Adrenal gland (tissue), 19 donors: ENCODE measurements around the gene ZNF814. TPM values are rescaled to one million over a fixed set of nuclear protein-coding genes. Genes with fewer than 3 reads are reported as not detected.

Experiments used
- DNase-seq, 7 donors: peaks; one replicate each; pipeline ENCODE4 v3.0.0-alpha.2; 2019 to 2020
- H3K27ac ChIP-seq, 5 donors: fragments of 200-600 bp; sonication (generic) in 4 of 5; 1 replicate in 3 of 5; 2 replicates in 2 of 5; pipeline versions ENCODE4 v1.5.1 to v1.8.0; 2016 to 2020; ENCODE audit warnings: mild to moderate bottlenecking in 1 of 5
- H3K27me3 ChIP-seq: fragments of 200-600 bp; 2 replicates; pipeline ENCODE4 v1.8.0; 2021
- H3K36me3 ChIP-seq, 2 donors: fragments of 200-600 bp; replicated peaks in 1 of 2; 1 replicate in 1 of 2; 2 replicates in 1 of 2; pipeline versions ENCODE4 v1.5.1 to v1.8.0; 2018 to 2022
- H3K4me1 ChIP-seq, 2 donors: fragments of 200-600 bp; replicated peaks in 1 of 2; 1 replicate in 1 of 2; 2 replicates in 1 of 2; pipeline versions ENCODE4 v1.5.1 to v1.8.0; 2018 to 2021
- H3K4me3 ChIP-seq, 4 donors: fragments of 200-600 bp; sonication (generic) in 3 of 4; one replicate each; pipeline ENCODE4 v1.5.1; 2016 to 2018
- H3K9me3 ChIP-seq, 3 donors: fragments of 200-600 bp; sonication (generic) in 1 of 3; replicated peaks in 1 of 3; 1 replicate in 2 of 3; 2 replicates in 1 of 3; pipeline versions ENCODE4 v1.5.1 to v1.8.0; 2016 to 2021
- POLR2A ChIP-seq, 2 donors: fragments of 450-650 bp; IDR thresholded peaks; one replicate each; pipeline ENCODE4 v1.6.1; 2017; ENCODE audit warnings: antibody characterized with exemption in 2 of 2, mild to moderate bottlenecking in 2 of 2, moderate library complexity in 1 of 2
- WGBS, 4 donors: extraction: QIAGEN DNeasy Blood & Tissue Kit in 2 of 4; methylation state at CpG; one replicate each; pipeline versions ENCODE4 v1.1.5 to v1.1.7; 2013 to 2017; 5-methylcytosine and 5-hydroxymethylcytosine counted together
- intact Hi-C, 2 donors: fragments of 100-400 bp; cut with DNase I; formaldehyde crosslinking; loops; one replicate each; pipeline versions ENCODE4 v1.14.1 to v1.15.0; 2022 to 2023
- long read RNA-seq, 10 donors: library from polyadenylated mRNA in 3 of 10; unstranded in 2 of 10; stranded (forward) in 1 of 10; transcript quantifications; one replicate each; pipeline ENCODE4 v2.0.0 and lab custom pipeline, GENCODE V29; 2021 to 2026
- polyA plus RNA-seq, 3 donors: library from polyadenylated mRNA; stranded (reverse); fragments of 200-250 nt in 2 of 3; fragments of 350-450 nt in 1 of 3; fragmentation: Illumina TruSeq in 1 of 3; extraction: RNeasy Lipid Tissue Mini Kit (QIAGEN cat#74804) in 1 of 3; gene quantifications; one replicate each; pipeline ENCODE4 v1.2.3, GENCODE V29; 2013 to 2014
- total RNA-seq, 9 donors: library from RNA; depleted of rRNA in 4 of 9; stranded (reverse); fragments of >200 nt in 4 of 9; fragments of 120-200 nt in 1 of 9; fragmentation: NEBNext Ultra II Directional in 1 of 9; extraction: Animal tissue kit (Norgen Biotek cat#: 25700) in 1 of 9; gene quantifications; one replicate each; pipeline versions ENCODE4 v1.1.0 to v1.2.4, GENCODE V29; 2013 to 2023
- TF ChIP-seq, protein P1 (sequence below), 6 experiments: fragments of 450-650 bp in 4 of 6; fragments of 200-600 bp in 2 of 6; sonication (generic) in 1 of 6; IDR thresholded peaks; 1 replicate in 5 of 6; 2 replicates in 1 of 6; pipeline versions ENCODE4 v1.5.1 to v1.8.0; 2016 to 2021; ENCODE audit warnings: antibody characterized with exemption in 6 of 6, mild to moderate bottlenecking in 2 of 6, moderate library complexity in 1 of 6
- donor health status: healthy with polysubstance abuse.
- donor health status: Bipolar disorder and iron deficiency.
- donor health status: DM: yes; HTN: yes; CAD: no.
- donor health status: DM: no; HTN: no; CAD: no.
- donor health status: DM: no; HTN: no; CAD: no.
- donor health status: DM: yes; HTN: yes; CAD: no.

Gene ZNF814
- 10 to 100 TPM in 8 of 9 donors, 1 to 10 TPM in 1; 8.1 to 37.6 (median 20.9) TPM for total RNA-seq
- 10 to 100 TPM; 20.6 to 24.3 (median 22.2) TPM for polyA plus RNA-seq
- long read RNA-seq, donor 1, transcript ZNF814-202 (1 exons, 2,277 nt): minor isoform, 7 of 19 reads
- long read RNA-seq, donor 1, transcript ZNF814-207 (1 exons, 2,496 nt): major isoform, 8 of 19 reads
- long read RNA-seq, donor 1, partial matches to known transcripts: 0 of 19 reads
- long read RNA-seq, donor 1, other reads (novel, unspliced or antisense): 0 of 19 reads
- long read RNA-seq, donor 2, transcript ZNF814-207 (1 exons, 2,496 nt): major isoform, 9 of 18 reads
- long read RNA-seq, donor 2, partial matches to known transcripts: 0 of 18 reads
- long read RNA-seq, donor 2, other reads (novel, unspliced or antisense): 0 of 18 reads
- long read RNA-seq, donor 3, partial matches to known transcripts: 0 of 11 reads
- long read RNA-seq, donor 3, other reads (novel, unspliced or antisense): 0 of 11 reads
- long read RNA-seq, donor 4, transcript ZNF814-208 (3 exons, 528 nt): major isoform, 6 of 11 reads
- long read RNA-seq, donor 4, partial matches to known transcripts: 0 of 11 reads
- long read RNA-seq, donor 4, other reads (novel, unspliced or antisense): 3 of 11 reads
- long read RNA-seq, donor 5, partial matches to known transcripts: 0 of 10 reads
- long read RNA-seq, donor 5, other reads (novel, unspliced or antisense): 8 of 10 reads
- long read RNA-seq, donor 6, partial matches to known transcripts: 0 of 6 reads
- long read RNA-seq, donor 6, other reads (novel, unspliced or antisense): 2 of 6 reads
- long read RNA-seq, donor 7, transcript ZNF814-202 (1 exons, 2,277 nt): major isoform, 5 of 10 reads
- long read RNA-seq, donor 7, partial matches to known transcripts: 0 of 10 reads
- long read RNA-seq, donor 7, other reads (novel, unspliced or antisense): 0 of 10 reads
- long read RNA-seq, donor 8, transcript ZNF814-208 (3 exons, 528 nt): major isoform, 8 of 25 reads
- long read RNA-seq, donor 8, transcript ZNF814-202 (1 exons, 2,277 nt): minor isoform, 6 of 25 reads
- long read RNA-seq, donor 8, partial matches to known transcripts: 8 of 25 reads
- long read RNA-seq, donor 8, other reads (novel, unspliced or antisense): 0 of 25 reads
- long read RNA-seq, donor 9, partial matches to known transcripts: 0 of 9 reads
- long read RNA-seq, donor 9, other reads (novel, unspliced or antisense): 0 of 9 reads
- long read RNA-seq, donor 10, transcript ZNF814-202 (1 exons, 2,277 nt): major isoform, 8 of 12 reads
- long read RNA-seq, donor 10, partial matches to known transcripts: 0 of 12 reads
- long read RNA-seq, donor 10, other reads (novel, unspliced or antisense): 0 of 12 reads

- WGBS, 4 donors: 1% methylated on average over 18 to 43 of the region's 43 CpGs
- Histone ChIP-seq H3K4me3 (peak within 1 kb of the TSS; percentile 12 to 75 (median 72)), H3K27ac (peak within 1 kb of the TSS; percentile 16 to 88 (median 58)), H3K4me1 (peaks cover 0 to 11% of the 10 kb centered on the region in 2 donors), H3K27me3 (no peaks in the 10 kb centered on the region), H3K36me3 (no peaks in the 10 kb centered on the region), H3K9me3 (no peaks in the 10 kb centered on the region)
- peak; percentile 76 to 97 (median 89) for DNase-seq
- intact Hi-C loops: no loop called here
- TF ChIP-seq, protein P1, sequence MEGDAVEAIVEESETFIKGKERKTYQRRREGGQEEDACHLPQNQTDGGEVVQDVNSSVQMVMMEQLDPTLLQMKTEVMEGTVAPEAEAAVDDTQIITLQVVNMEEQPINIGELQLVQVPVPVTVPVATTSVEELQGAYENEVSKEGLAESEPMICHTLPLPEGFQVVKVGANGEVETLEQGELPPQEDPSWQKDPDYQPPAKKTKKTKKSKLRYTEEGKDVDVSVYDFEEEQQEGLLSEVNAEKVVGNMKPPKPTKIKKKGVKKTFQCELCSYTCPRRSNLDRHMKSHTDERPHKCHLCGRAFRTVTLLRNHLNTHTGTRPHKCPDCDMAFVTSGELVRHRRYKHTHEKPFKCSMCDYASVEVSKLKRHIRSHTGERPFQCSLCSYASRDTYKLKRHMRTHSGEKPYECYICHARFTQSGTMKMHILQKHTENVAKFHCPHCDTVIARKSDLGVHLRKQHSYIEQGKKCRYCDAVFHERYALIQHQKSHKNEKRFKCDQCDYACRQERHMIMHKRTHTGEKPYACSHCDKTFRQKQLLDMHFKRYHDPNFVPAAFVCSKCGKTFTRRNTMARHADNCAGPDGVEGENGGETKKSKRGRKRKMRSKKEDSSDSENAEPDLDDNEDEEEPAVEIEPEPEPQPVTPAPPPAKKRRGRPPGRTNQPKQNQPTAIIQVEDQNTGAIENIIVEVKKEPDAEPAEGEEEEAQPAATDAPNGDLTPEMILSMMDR (IDR thresholded peaks at IDR 0.05): peak; percentile 29 to 49 (median 42)
- TF ChIP-seq POLR2A (IDR thresholded peaks at IDR 0.05): peak in 1 of 2 donors; percentile 56
Measured at GRCh38 chr19:57888560-57889231, at the start of gene ZNF814. TSS of gene ZNF814 (minus strand) at chr19:57889037. CDS start at chr19:57888802, 235 bp downstream.

DNA sequence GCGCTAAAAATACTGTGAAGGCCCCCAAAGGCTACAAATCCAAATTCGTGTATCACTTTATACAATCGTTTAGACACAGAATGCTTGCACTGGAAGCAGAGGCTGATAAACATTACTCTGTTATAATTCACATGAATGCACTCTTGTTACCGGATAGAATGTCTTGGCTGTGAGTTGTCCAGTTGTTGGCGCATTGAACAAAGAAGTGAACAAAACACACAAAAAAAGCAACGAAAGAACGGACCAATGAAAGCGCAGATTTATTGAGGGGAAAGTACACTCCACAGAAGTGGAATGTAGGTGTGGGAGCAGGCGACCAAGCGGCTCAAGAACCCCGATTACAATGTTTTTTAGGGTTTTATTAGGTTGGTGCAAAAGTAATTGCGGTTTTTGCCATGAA lies 46.9 kb upstream of the ZNF814 start:
- no peak for DNase-seq
- H3K36me3 ChIP-seq: no peaks in the 10 kb centered on the region
- H3K4me1 ChIP-seq: peaks cover 0 to 4% of the 10 kb centered on the region in 2 donors
- H3K27ac ChIP-seq: no peak overlapping the region
- TF ChIP-seq, protein P1 (IDR thresholded peaks at IDR 0.05): no peak
- no peak for TF ChIP-seq POLR2A (IDR thresholded peaks at IDR 0.05)
- H3K4me3 ChIP-seq: peak overlapping the region in 1 of 4 donors; percentile 72
- no peaks in the 10 kb centered on the region for H3K27me3 ChIP-seq
- H3K9me3 ChIP-seq: peaks cover 0 to 18% (median 0%) of the 10 kb centered on the region in 3 donors
- 85 to 89% (median 87%) methylated on average over 12 of the region's 12 CpGs for WGBS, 4 donors
- intact Hi-C loops: no loop called here

- Histone ChIP-seq H3K4me3 (peak within 1 kb of the TSS; percentile 49 to 72 (median 62)), H3K36me3 (no peaks in the 10 kb centered on the region), H3K4me1 (peaks cover 0 to 4% of the 10 kb centered on the region in 2 donors), H3K27ac (peak within 1 kb of the TSS in 2 of 5 donors; percentile 48 to 77), H3K27me3 (no peaks in the 10 kb centered on the region), H3K9me3 (peaks cover 0 to 18% (median 0%) of the 10 kb centered on the region in 3 donors)
- TF ChIP-seq, protein P1 (IDR thresholded peaks at IDR 0.05): no peak
- no peak for TF ChIP-seq POLR2A (IDR thresholded peaks at IDR 0.05)
- peak; percentile 56 to 85 (median 65) for DNase-seq
- 3 to 10% (median 5%) methylated on average over 13 to 54 of the region's 54 CpGs for WGBS, 4 donors
- intact Hi-C loops: no loop called here
Measured at GRCh38 chr19:57934820-57935665, 46.2 kb upstream of the ZNF814 start, which contains the start of gene ZNF418. TSS of gene ZNF418 (minus strand) at chr19:57935402. CDS start at chr19:57933822, 1,580 bp downstream.
